HepG2 (cell line): Measurements from ENCODE around the gene TXNRD1. TPM values are rescaled to one million over a fixed set of nuclear protein-coding genes. Genes with fewer than 3 reads are reported as not detected.

Experiments
- ATAC-seq: fragments of 200-7000 bp; cut with Tn5 transposase; 3 replicates; pipeline ENCODE4 v1.9.1; 2020; ENCODE audit warnings: mild to moderate bottlenecking, moderate library complexity
- BruUV-seq: library from RNA; stranded (reverse); fragments of 400-500 nt; replicated peaks from 2 replicates; lab custom pipeline; 2021; lab: Mats Ljungman, UMichigan
- CTCF ChIA-PET: fragments of 300-600 bp; formaldehyde crosslinking; extraction: SDS; loops from one replicate; lab custom pipeline; 2021; ENCODE audit warnings: low total read pairs, inconsistent platforms, low intra/inter-chr PET ratio; lab: Yijun Ruan, JAX
- POLR2A ChIA-PET: fragments of 350-600 bp; sonication (Branson Sonifier 250); formaldehyde crosslinking; loops from one replicate; lab custom pipeline; 2020; ENCODE audit warnings: antibody characterized with exemption, inconsistent platforms; lab: Yijun Ruan, JAX
- DNase-seq: peaks from one replicate; pipeline ENCODE4 v3.0.0-alpha.2; 2015; ENCODE audit warnings: low spot score
- FAIRE-seq: peaks from 3 replicates; lab custom pipeline; 2011; peaks lifted over from hg19 to GRCh38; lab: Jason Lieb, UNC
- H2AFZ ChIP-seq: one replicate; pipeline ENCODE4 v1.6.1; 2011; ENCODE audit warnings: low read length, inconsistent platforms
- H3K27ac ChIP-seq: fragments of 300-600 bp; 3 replicates; pipeline ENCODE4 v1.8.0; 2011; ENCODE audit warnings: mixed run types, mild to moderate bottlenecking, mixed read lengths, low read length, inconsistent platforms; ENCODE audit not compliant: insufficient read depth; ENCODE audit errors: extremely low read length
- H3K27me3 ChIP-seq, 2 experiments: fragments of 200-600 bp in 1 of 2; 2 replicates in 1 of 2; 3 replicates in 1 of 2; pipeline versions ENCODE4 v1.6.0 to v1.8.0; 2011; ENCODE audit warnings: low read length in 2 of 2, mild to moderate bottlenecking in 2 of 2, moderate library complexity in 2 of 2, inconsistent platforms in 1 of 2; ENCODE audit not compliant: insufficient read depth in 2 of 2, control insufficient read depth in 1 of 2
- H3K36me3 ChIP-seq, 2 experiments: fragments of 200-600 bp in 1 of 2; replicated peaks in 1 of 2; 2 replicates in 1 of 2; 3 replicates in 1 of 2; pipeline versions ENCODE4 v1.5.1 to v1.8.0; 2011; ENCODE audit warnings: low read length in 2 of 2, inconsistent platforms in 1 of 2; ENCODE audit not compliant: insufficient read depth in 2 of 2, control insufficient read depth in 1 of 2
- H3K4me1 ChIP-seq: 2 replicates; pipeline ENCODE4 v1.5.1; 2012; ENCODE audit warnings: low read length, inconsistent platforms; ENCODE audit not compliant: insufficient read depth
- H3K4me2 ChIP-seq: 2 replicates; pipeline ENCODE4 v1.6.0; 2011; ENCODE audit warnings: low read depth, low read length, inconsistent platforms
- H3K4me3 ChIP-seq, 3 experiments: fragments of 200-600 bp in 1 of 3; sonication (generic), shearing (Covaris generic) in 1 of 3; replicated peaks in 1 of 3; 2 replicates each; pipeline ENCODE4 v1.5.1; 2011 to 2016; ENCODE audit warnings: low read length in 3 of 3, inconsistent platforms in 2 of 3, low read depth in 2 of 3, mild to moderate bottlenecking in 2 of 3, control low read depth in 1 of 3, mixed read lengths in 1 of 3; ENCODE audit not compliant: insufficient read depth in 1 of 3
- H3K79me2 ChIP-seq: one replicate; pipeline ENCODE4 v1.6.1; 2011; ENCODE audit warnings: low read length, inconsistent platforms; ENCODE audit not compliant: insufficient read depth
- H3K9ac ChIP-seq: 2 replicates; pipeline ENCODE4 v1.6.0; 2011; ENCODE audit warnings: mild to moderate bottlenecking, low read depth, low read length, inconsistent platforms; ENCODE audit not compliant: insufficient read depth
- H3K9me3 ChIP-seq: 2 replicates; pipeline ENCODE4 v1.5.1; 2012; ENCODE audit warnings: mild to moderate bottlenecking, low read length
- H4K20me1 ChIP-seq: 2 replicates; pipeline ENCODE4 v1.6.0; 2011; ENCODE audit warnings: inconsistent platforms, mild to moderate bottlenecking, low read length, moderate library complexity; ENCODE audit not compliant: insufficient read depth
- GATAD1 ChIP-seq: IDR thresholded peaks from 2 replicates; pipeline ENCODE4 v1.6.1; 2016; ENCODE audit warnings: missing genetic modification reagents, missing compliant biosample characterization
- KLF9 ChIP-seq: IDR thresholded peaks from 2 replicates; pipeline ENCODE4 v1.6.1; 2016; ENCODE audit warnings: low read depth
- PHF5A ChIP-seq: IDR thresholded peaks from one replicate; pipeline ENCODE4 v1.6.1; 2018; ENCODE audit warnings: low read depth, missing genetic modification reagents; ENCODE audit not compliant: unreplicated experiment
- PLRG1 ChIP-seq: fragments of 450-650 bp; conservative IDR thresholded peaks from 2 replicates; pipeline ENCODE4 v1.6.1; 2016
- ZBTB7A ChIP-seq: sonication (generic); formaldehyde crosslinking; IDR thresholded peaks from 2 replicates; pipeline ENCODE4 v1.8.0; 2022; ENCODE audit warnings: mild to moderate bottlenecking, missing genetic modification reagents
- ZBTB7B ChIP-seq: sonication (generic); formaldehyde crosslinking; IDR thresholded peaks from 2 replicates; pipeline ENCODE4 v1.4.0; 2020; ENCODE audit warnings: missing genetic modification reagents
- ZFX ChIP-seq: sonication (generic); formaldehyde crosslinking; IDR thresholded peaks from 2 replicates; pipeline ENCODE4 v1.4.0; 2020; ENCODE audit warnings: mild to moderate bottlenecking, low read depth, missing genetic modification reagents, moderate library complexity
- ZNF577 ChIP-seq: sonication (generic); formaldehyde crosslinking; IDR thresholded peaks from 2 replicates; pipeline ENCODE4 v1.4.0; 2020; ENCODE audit warnings: mild to moderate bottlenecking, low read depth, missing genetic modification reagents, borderline replicate concordance
- ZSCAN9 ChIP-seq: IDR thresholded peaks from 2 replicates; pipeline ENCODE4 v1.6.1; 2016; ENCODE audit warnings: borderline replicate concordance
- WGBS: methylation state at CpG from one replicate; pipeline ENCODE4 v1.1.6; 2017; ENCODE audit warnings: low lambda C conversion rate; 5-methylcytosine and 5-hydroxymethylcytosine counted together
- in situ Hi-C: cut with HindIII; loops from 2 replicates; pipeline ENCODE4 v1.10.0; 2017; ENCODE audit warnings: low pct_unique_long_range_greater_than_20kb; ENCODE audit not compliant: extremely low pct_ligation_motif_present
- intact Hi-C: fragments of 100-400 bp; cut with micrococcal nuclease; formaldehyde crosslinking; loops from one replicate; pipeline ENCODE4 v1.10.0; 2022; ENCODE audit not compliant: unreplicated experiment
- polyA plus RNA-seq, 8 experiments: library from polyadenylated mRNA; depleted of rRNA in 3 of 8; stranded (reverse) in 7 of 8; unstranded in 1 of 8; fragments of >200 nt; fragmentation: Illumina TruSeq in 4 of 8; extraction: Trizol in 4 of 8; gene quantifications; 2 replicates each; pipeline versions ENCODE4 v1.2.1 to v1.2.3, GENCODE V29; 2011 to 2016; ENCODE audit warnings: low read depth in 4 of 8, missing spikeins in 1 of 8, mixed read lengths in 1 of 8; ENCODE audit not compliant: insufficient read depth in 1 of 8
- total RNA-seq, 5 experiments: library from RNA; depleted of rRNA; stranded (reverse); fragments of >200 nt; fragmentation: Illumina TruSeq; extraction: Trizol; gene quantifications; 2 replicates each; pipeline ENCODE4 v1.2.3, GENCODE V29; 2016; ENCODE audit warnings: low read depth in 1 of 5
- TF ChIP-seq, protein P1 (sequence below): sonication (generic); formaldehyde crosslinking; IDR thresholded peaks from 2 replicates; pipeline ENCODE4 v1.5.1; 2020; ENCODE audit warnings: missing genetic modification reagents, mild to moderate bottlenecking, borderline replicate concordance
- TF ChIP-seq, protein P2 (sequence below): sonication (generic); formaldehyde crosslinking; IDR thresholded peaks from 2 replicates; pipeline ENCODE4 v1.4.0; 2020; ENCODE audit warnings: missing genetic modification reagents
- TF ChIP-seq, protein P3 (sequence below): sonication (generic); formaldehyde crosslinking; IDR thresholded peaks from 2 replicates; pipeline ENCODE4 v1.5.1; 2020; ENCODE audit warnings: missing genetic modification reagents, mild to moderate bottlenecking, borderline replicate concordance
- TF ChIP-seq, protein P4 (sequence below): fragments of 450-650 bp; IDR thresholded peaks from 2 replicates; pipeline ENCODE4 v1.6.1; 2017; ENCODE audit warnings: mild to moderate bottlenecking
- TF ChIP-seq, protein P5 (sequence below): sonication (generic); formaldehyde crosslinking; IDR thresholded peaks from 2 replicates; pipeline ENCODE4 v1.4.0; 2020; ENCODE audit warnings: missing genetic modification reagents

Gene TXNRD1
- total and polyA plus RNA-seq, 2 of the 13 experiments (the other 11 are each of a cell fraction or from before 2014, with no cell fraction given), result 54.0 to 190 TPM

DNA sequence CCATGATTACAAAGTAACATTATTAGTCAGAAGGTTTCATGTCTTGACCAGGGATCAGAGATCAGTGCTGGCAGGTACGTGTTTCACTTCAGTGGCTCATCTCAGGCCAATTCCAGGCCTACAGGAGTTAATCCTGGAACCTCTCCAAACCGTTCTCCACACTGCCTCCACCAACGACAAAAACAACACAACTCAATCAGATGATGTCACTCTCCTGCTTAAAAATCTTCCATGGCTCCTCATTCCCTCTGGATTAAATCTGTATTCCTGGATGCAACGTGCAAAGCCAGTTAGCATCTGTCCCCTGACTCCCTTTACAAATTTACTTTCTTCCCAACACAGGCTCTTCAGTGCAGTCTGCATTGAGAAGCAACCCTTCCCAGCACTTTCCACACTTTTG lies 34.3 kb upstream of the TXNRD1 start:
- Histone ChIP-seq H3K79me2 (no peaks in the 10 kb centered on the region), H3K9me3 (no peaks in the 10 kb centered on the region), H3K9ac (no peak overlapping the region), H3K4me1 (peaks cover 8% of the 10 kb centered on the region; the same call in 1 of the 2 replicates), H3K4me2 (no peak overlapping the region), H3K4me3 (no peak overlapping the region), H3K27me3 (no peaks in the 10 kb centered on the region), H2AFZ (no peak overlapping the region), H3K27ac (no peak overlapping the region), H3K36me3 (no peaks in the 10 kb centered on the region), H4K20me1 (no peaks in the 10 kb centered on the region)
- no peak for ATAC-seq
- WGBS, result 7% methylated on average over 4 of the region's 4 CpGs
- DNase-seq, result no peak
- ChIA-PET POLR2A (no interaction called here), CTCF (no interaction called here)
- FAIRE-seq, result no peak
- in situ Hi-C loops (no loop called here), intact Hi-C loops (no loop called here)
- BruUV-seq, result no TSS peak
- TF ChIP-seq PHF5A (CRISPR knock-in tag) (no peak), ZBTB7A (CRISPR knock-in tag) (no peak), ZBTB7B (CRISPR knock-in tag) (no peak), GATAD1 (CRISPR knock-in tag) (no peak), ZFX (CRISPR knock-in tag) (no peak), ZSCAN9 (no peak), KLF9 (CRISPR knock-in tag) (no peak), PLRG1 (no peak), ZNF577 (no peak)
- TF ChIP-seq, protein P1, sequence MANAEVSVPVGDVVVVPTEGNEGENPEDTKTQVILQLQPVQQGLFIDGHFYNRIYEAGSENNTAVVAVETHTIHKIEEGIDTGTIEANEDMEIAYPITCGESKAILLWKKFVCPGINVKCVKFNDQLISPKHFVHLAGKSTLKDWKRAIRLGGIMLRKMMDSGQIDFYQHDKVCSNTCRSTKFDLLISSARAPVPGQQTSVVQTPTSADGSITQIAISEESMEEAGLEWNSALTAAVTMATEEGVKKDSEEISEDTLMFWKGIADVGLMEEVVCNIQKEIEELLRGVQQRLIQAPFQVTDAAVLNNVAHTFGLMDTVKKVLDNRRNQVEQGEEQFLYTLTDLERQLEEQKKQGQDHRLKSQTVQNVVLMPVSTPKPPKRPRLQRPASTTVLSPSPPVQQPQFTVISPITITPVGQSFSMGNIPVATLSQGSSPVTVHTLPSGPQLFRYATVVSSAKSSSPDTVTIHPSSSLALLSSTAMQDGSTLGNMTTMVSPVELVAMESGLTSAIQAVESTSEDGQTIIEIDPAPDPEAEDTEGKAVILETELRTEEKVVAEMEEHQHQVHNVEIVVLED, result no peak
- TF ChIP-seq, protein P2, sequence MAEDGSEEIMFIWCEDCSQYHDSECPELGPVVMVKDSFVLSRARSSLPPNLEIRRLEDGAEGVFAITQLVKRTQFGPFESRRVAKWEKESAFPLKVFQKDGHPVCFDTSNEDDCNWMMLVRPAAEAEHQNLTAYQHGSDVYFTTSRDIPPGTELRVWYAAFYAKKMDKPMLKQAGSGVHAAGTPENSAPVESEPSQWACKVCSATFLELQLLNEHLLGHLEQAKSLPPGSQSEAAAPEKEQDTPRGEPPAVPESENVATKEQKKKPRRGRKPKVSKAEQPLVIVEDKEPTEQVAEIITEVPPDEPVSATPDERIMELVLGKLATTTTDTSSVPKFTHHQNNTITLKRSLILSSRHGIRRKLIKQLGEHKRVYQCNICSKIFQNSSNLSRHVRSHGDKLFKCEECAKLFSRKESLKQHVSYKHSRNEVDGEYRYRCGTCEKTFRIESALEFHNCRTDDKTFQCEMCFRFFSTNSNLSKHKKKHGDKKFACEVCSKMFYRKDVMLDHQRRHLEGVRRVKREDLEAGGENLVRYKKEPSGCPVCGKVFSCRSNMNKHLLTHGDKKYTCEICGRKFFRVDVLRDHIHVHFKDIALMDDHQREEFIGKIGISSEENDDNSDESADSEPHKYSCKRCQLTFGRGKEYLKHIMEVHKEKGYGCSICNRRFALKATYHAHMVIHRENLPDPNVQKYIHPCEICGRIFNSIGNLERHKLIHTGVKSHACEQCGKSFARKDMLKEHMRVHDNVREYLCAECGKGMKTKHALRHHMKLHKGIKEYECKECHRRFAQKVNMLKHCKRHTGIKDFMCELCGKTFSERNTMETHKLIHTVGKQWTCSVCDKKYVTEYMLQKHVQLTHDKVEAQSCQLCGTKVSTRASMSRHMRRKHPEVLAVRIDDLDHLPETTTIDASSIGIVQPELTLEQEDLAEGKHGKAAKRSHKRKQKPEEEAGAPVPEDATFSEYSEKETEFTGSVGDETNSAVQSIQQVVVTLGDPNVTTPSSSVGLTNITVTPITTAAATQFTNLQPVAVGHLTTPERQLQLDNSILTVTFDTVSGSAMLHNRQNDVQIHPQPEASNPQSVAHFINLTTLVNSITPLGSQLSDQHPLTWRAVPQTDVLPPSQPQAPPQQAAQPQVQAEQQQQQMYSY (CRISPR knock-in tag), result no peak
- TF ChIP-seq, protein P3, sequence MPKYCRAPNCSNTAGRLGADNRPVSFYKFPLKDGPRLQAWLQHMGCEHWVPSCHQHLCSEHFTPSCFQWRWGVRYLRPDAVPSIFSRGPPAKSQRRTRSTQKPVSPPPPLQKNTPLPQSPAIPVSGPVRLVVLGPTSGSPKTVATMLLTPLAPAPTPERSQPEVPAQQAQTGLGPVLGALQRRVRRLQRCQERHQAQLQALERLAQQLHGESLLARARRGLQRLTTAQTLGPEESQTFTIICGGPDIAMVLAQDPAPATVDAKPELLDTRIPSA (CRISPR knock-in tag), result no peak
- TF ChIP-seq, protein P4, sequence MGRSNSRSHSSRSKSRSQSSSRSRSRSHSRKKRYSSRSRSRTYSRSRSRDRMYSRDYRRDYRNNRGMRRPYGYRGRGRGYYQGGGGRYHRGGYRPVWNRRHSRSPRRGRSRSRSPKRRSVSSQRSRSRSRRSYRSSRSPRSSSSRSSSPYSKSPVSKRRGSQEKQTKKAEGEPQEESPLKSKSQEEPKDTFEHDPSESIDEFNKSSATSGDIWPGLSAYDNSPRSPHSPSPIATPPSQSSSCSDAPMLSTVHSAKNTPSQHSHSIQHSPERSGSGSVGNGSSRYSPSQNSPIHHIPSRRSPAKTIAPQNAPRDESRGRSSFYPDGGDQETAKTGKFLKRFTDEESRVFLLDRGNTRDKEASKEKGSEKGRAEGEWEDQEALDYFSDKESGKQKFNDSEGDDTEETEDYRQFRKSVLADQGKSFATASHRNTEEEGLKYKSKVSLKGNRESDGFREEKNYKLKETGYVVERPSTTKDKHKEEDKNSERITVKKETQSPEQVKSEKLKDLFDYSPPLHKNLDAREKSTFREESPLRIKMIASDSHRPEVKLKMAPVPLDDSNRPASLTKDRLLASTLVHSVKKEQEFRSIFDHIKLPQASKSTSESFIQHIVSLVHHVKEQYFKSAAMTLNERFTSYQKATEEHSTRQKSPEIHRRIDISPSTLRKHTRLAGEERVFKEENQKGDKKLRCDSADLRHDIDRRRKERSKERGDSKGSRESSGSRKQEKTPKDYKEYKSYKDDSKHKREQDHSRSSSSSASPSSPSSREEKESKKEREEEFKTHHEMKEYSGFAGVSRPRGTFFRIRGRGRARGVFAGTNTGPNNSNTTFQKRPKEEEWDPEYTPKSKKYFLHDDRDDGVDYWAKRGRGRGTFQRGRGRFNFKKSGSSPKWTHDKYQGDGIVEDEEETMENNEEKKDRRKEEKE, result no peak
- TF ChIP-seq, protein P5, sequence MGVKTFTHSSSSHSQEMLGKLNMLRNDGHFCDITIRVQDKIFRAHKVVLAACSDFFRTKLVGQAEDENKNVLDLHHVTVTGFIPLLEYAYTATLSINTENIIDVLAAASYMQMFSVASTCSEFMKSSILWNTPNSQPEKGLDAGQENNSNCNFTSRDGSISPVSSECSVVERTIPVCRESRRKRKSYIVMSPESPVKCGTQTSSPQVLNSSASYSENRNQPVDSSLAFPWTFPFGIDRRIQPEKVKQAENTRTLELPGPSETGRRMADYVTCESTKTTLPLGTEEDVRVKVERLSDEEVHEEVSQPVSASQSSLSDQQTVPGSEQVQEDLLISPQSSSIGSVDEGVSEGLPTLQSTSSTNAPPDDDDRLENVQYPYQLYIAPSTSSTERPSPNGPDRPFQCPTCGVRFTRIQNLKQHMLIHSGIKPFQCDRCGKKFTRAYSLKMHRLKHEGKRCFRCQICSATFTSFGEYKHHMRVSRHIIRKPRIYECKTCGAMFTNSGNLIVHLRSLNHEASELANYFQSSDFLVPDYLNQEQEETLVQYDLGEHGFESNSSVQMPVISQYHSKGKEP (CRISPR knock-in tag), result no peak
